Hepatocyte (in vitro differentiated cells): ENCODE data around the gene THBS2. TPM values are rescaled to one million over a fixed set of nuclear protein-coding genes. Genes with fewer than 3 reads are reported as not detected.

ENCODE experiments used
- DNase-seq: peaks from one replicate; pipeline ENCODE4 v3.0.0-alpha.2; 2016; ENCODE audit warnings: low spot score
- H2AFZ ChIP-seq: fragments of 200-600 bp; sonication (generic); 2 replicates; pipeline ENCODE4 v1.6.0; 2016; ENCODE audit warnings: antibody characterized with exemption, mild to moderate bottlenecking
- H3K27ac ChIP-seq: fragments of 200-600 bp; sonication (generic); 2 replicates; pipeline ENCODE4 v1.5.1; 2016; ENCODE audit warnings: mild to moderate bottlenecking
- H3K27me3 ChIP-seq: fragments of 200-600 bp; sonication (generic); 2 replicates; pipeline ENCODE4 v1.6.1; 2016
- H3K36me3 ChIP-seq: fragments of 200-600 bp; sonication (generic); replicated peaks from 2 replicates; pipeline ENCODE4 v1.5.1; 2016; ENCODE audit warnings: low read depth; ENCODE audit not compliant: insufficient read depth
- H3K4me1 ChIP-seq: fragments of 200-600 bp; sonication (generic); 2 replicates; pipeline ENCODE4 v1.5.1; 2016; ENCODE audit warnings: mild to moderate bottlenecking, moderate library complexity; ENCODE audit not compliant: insufficient read depth
- H3K4me2 ChIP-seq: fragments of 200-600 bp; sonication (generic); 2 replicates; pipeline ENCODE4 v1.6.0; 2016
- H3K4me3 ChIP-seq: fragments of 200-600 bp; sonication (generic); 2 replicates; pipeline ENCODE4 v1.5.1; 2016; ENCODE audit warnings: mild to moderate bottlenecking
- H3K79me2 ChIP-seq: fragments of 200-600 bp; sonication (generic); 2 replicates; pipeline ENCODE4 v1.6.0; 2017; ENCODE audit warnings: mild to moderate bottlenecking
- H3K9me2 ChIP-seq: fragments of 200-600 bp; sonication (generic); replicated peaks from 2 replicates; pipeline ENCODE4 v1.6.0; 2017; ENCODE audit warnings: mild to moderate bottlenecking; ENCODE audit not compliant: insufficient read depth
- H3K9me3 ChIP-seq: fragments of 200-600 bp; sonication (generic); 2 replicates; pipeline ENCODE4 v1.5.1; 2016; ENCODE audit warnings: low read depth, mild to moderate bottlenecking
- H4K20me1 ChIP-seq: fragments of 200-600 bp; sonication (generic); 2 replicates; pipeline ENCODE4 v1.6.0; 2016; ENCODE audit warnings: mild to moderate bottlenecking; ENCODE audit not compliant: insufficient read depth, poor library complexity, severe bottlenecking
- EZH2 ChIP-seq: fragments of 200-600 bp; sonication (generic); IDR thresholded peaks from 2 replicates; pipeline ENCODE4 v1.6.1; 2016; ENCODE audit warnings: antibody characterized with exemption, mild to moderate bottlenecking, borderline replicate concordance
- EZH2phosphoT487 ChIP-seq: fragments of 200-600 bp; sonication (generic); IDR thresholded peaks from one replicate; pipeline ENCODE4 v1.6.1; 2018; ENCODE audit warnings: antibody characterized with exemption, mild to moderate bottlenecking, low read depth, moderate library complexity; ENCODE audit not compliant: unreplicated experiment, severe bottlenecking
- WGBS: methylation state at CpG from one replicate; pipeline ENCODE4 v1.1.6; 2016; ENCODE audit warnings: low lambda C conversion rate; ENCODE audit errors: missing lambda C conversion rate; 5-methylcytosine and 5-hydroxymethylcytosine counted together
- polyA plus RNA-seq: library from polyadenylated mRNA; unstranded; fragments of >200 nt; fragmentation: Nextera tagmentation; extraction: Ambion mirVana; gene quantifications from 2 replicates; pipeline ENCODE4 v1.2.1, GENCODE V29; 2016
- total RNA-seq: library from RNA; depleted of rRNA; stranded (reverse); fragments of >200 nt; gene quantifications from 2 replicates; pipeline ENCODE4 v1.2.3, GENCODE V29; 2014
- TF ChIP-seq, protein P1 (sequence below): fragments of 200-600 bp; sonication (generic); IDR thresholded peaks from 2 replicates; pipeline ENCODE4 v1.5.1; 2016; ENCODE audit warnings: antibody characterized with exemption, mild to moderate bottlenecking; ENCODE audit not compliant: poor library complexity

THBS2 gene
- total and polyA plus RNA-seq, 2 experiments from 2014 or later: 3.9 to 5.5 TPM

- H3K4me2 ChIP-seq: no peak overlapping the region
- no peaks in the 10 kb centered on the region for H3K9me3 ChIP-seq
- H3K9me2 ChIP-seq: no peaks in the 10 kb centered on the region
- H2AFZ ChIP-seq: no peak overlapping the region
- H4K20me1 ChIP-seq: no peaks in the 10 kb centered on the region
- no peak overlapping the region for H3K27ac ChIP-seq
- no peak for TF ChIP-seq EZH2phosphoT487
- TF ChIP-seq EZH2: no peak
- TF ChIP-seq, protein P1, sequence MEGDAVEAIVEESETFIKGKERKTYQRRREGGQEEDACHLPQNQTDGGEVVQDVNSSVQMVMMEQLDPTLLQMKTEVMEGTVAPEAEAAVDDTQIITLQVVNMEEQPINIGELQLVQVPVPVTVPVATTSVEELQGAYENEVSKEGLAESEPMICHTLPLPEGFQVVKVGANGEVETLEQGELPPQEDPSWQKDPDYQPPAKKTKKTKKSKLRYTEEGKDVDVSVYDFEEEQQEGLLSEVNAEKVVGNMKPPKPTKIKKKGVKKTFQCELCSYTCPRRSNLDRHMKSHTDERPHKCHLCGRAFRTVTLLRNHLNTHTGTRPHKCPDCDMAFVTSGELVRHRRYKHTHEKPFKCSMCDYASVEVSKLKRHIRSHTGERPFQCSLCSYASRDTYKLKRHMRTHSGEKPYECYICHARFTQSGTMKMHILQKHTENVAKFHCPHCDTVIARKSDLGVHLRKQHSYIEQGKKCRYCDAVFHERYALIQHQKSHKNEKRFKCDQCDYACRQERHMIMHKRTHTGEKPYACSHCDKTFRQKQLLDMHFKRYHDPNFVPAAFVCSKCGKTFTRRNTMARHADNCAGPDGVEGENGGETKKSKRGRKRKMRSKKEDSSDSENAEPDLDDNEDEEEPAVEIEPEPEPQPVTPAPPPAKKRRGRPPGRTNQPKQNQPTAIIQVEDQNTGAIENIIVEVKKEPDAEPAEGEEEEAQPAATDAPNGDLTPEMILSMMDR: no peak
- no peaks in the 10 kb centered on the region for H3K36me3 ChIP-seq
- no peak for DNase-seq
- H3K4me1 ChIP-seq: no peaks in the 10 kb centered on the region
- 92% methylated on average over 25 of the region's 25 CpGs for WGBS
- H3K27me3 ChIP-seq: no peaks in the 10 kb centered on the region
- no peak overlapping the region for H3K4me3 ChIP-seq
- H3K79me2 ChIP-seq: no peaks in the 10 kb centered on the region
These were observed 79.9 kb downstream of the THBS2 start for GRCh38 chr6:169173532-169174268.

DNA sequence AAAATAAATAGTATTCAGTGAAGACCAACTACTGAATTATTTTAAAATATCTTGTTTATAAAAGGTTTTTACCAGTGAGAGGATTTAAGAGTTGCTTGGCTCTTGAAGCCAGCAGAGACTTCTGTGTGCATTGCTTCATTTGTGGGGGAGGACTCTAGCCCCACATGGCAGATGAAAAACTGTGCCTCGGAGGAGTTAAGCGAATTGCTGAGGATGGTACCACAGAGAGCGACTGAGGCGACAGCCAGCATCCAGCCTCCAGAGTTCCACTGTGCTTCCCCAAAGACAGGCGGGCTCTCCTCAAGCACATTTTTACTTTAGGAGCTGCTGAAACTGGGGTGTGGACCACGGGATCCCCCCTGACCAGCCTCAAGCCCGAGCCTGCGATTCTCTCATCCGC is 80.7 kb downstream of the THBS2 start:
- no peaks in the 10 kb centered on the region for H3K9me2 ChIP-seq
- TF ChIP-seq, protein P1: no peak
- TF ChIP-seq EZH2 (no peak), EZH2phosphoT487 (no peak)
- H3K79me2 ChIP-seq: no peaks in the 10 kb centered on the region
- H3K27me3 ChIP-seq: no peaks in the 10 kb centered on the region
- no peak overlapping the region for H3K4me3 ChIP-seq
- WGBS: 97% methylated on average over 9 of the region's 9 CpGs
- no peak overlapping the region for H2AFZ ChIP-seq
- H3K36me3 ChIP-seq: no peaks in the 10 kb centered on the region
- no peak for DNase-seq
- no peaks in the 10 kb centered on the region for H3K9me3 ChIP-seq
- H3K27ac ChIP-seq: no peak overlapping the region
- H3K4me2 ChIP-seq: no peak overlapping the region
- H3K4me1 ChIP-seq: no peaks in the 10 kb centered on the region
- no peaks in the 10 kb centered on the region for H4K20me1 ChIP-seq

DNA sequence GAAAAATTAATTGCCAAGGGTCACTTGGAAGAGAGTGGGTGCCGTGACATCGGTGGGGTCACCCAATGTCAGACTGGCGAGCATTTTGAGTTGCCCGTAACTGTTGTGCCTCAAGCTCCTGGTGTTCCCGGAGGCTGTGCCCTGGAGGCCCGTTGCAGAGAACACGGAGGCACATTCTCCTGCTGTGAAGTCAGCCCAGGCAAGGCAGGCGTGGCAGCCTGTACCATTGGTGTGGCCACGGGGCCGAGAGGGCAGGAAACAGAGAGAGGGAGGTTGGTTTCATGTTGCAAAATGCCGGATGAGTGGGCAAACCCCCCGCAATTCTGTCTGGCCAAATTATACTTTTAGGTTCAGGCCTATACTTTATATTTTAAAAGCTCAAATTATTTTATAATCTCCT is 81.2 kb downstream of the THBS2 start:
- Histone ChIP-seq H3K79me2 (no peaks in the 10 kb centered on the region), H3K4me1 (no peaks in the 10 kb centered on the region), H3K4me3 (no peak overlapping the region), H3K27ac (no peak overlapping the region), H3K9me3 (no peaks in the 10 kb centered on the region), H3K9me2 (no peaks in the 10 kb centered on the region), H3K4me2 (no peak overlapping the region), H4K20me1 (no peaks in the 10 kb centered on the region), H2AFZ (no peak overlapping the region), H3K27me3 (no peaks in the 10 kb centered on the region), H3K36me3 (no peaks in the 10 kb centered on the region)
- WGBS: 60% methylated on average over 12 of the region's 12 CpGs
- TF ChIP-seq EZH2phosphoT487 (no peak), EZH2 (no peak)
- TF ChIP-seq, protein P1: no peak
- DNase-seq: no peak

DNA sequence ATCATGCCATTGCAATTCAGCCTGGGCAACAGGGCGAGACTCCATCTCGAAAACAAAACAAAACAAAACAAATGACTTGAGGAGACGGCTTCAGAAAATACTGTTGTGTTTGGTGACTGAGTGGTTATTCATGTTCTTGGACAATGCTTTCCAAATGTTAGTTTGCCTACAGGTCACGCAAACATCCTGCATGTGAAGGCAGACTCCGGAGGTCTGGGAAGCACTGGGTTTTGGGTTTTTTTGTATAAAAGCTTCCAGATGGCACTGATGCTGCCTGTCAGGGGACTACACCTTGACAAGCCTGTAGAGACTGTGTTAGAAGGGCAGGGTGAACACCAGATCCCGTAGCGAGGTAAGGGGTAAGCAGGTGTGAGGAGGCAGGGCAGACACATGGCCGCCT is 81.7 kb downstream of the THBS2 start:
- Histone ChIP-seq H3K9me3 (no peaks in the 10 kb centered on the region), H2AFZ (no peak overlapping the region), H3K27ac (no peak overlapping the region), H4K20me1 (no peaks in the 10 kb centered on the region), H3K36me3 (no peaks in the 10 kb centered on the region), H3K4me2 (no peak overlapping the region), H3K4me3 (no peak overlapping the region), H3K4me1 (no peaks in the 10 kb centered on the region), H3K9me2 (no peaks in the 10 kb centered on the region), H3K79me2 (no peaks in the 10 kb centered on the region), H3K27me3 (no peaks in the 10 kb centered on the region)
- TF ChIP-seq EZH2phosphoT487: no peak
- TF ChIP-seq, protein P1: no peak
- TF ChIP-seq EZH2: no peak
- no peak for DNase-seq
- WGBS: 88% methylated on average over 8 of the region's 8 CpGs
